Erythroblast (primary cell): ENCODE measurements around the gene CACFD1.

Experiments
- GATA1 ChIP-seq: IDR thresholded peaks from 2 replicates; pipeline ENCODE4 v1.6.1; 2011; ENCODE audit warnings: low read depth, mild to moderate bottlenecking, control low read depth, low read length, moderate library complexity
- POLR2A ChIP-seq: IDR thresholded peaks from 2 replicates; pipeline ENCODE4 v1.6.1; 2011; ENCODE audit warnings: mild to moderate bottlenecking, low read length

- TF ChIP-seq POLR2A (no peak), GATA1 (no peak)
Measured at GRCh38 chr9:133430244-133430643, 29.5 kb upstream of the CACFD1 start.
